NCI-H345 treated with DMSO at 0.1 percent for 48 hours (cell line): ENCODE data around the gene STARD13.

Experiments
- DNase-seq: peaks from one replicate; lab custom pipeline; 2025; ENCODE audit not compliant: unreplicated experiment; lab: John Stamatoyannopoulos, UW

The STARD13 gene

GRCh38 chr13:33308863-33309262 lies 23.3 kb upstream of the STARD13 start:
- no peak for DNase-seq

GRCh38 chr13:33307843-33308242 lies 22.3 kb upstream of the STARD13 start:
- DNase-seq = no peak

- no peak for DNase-seq
Measured at GRCh38 chr13:33303855-33304597, 18.5 kb upstream of the STARD13 start.

- DNase-seq = no peak
Measured at GRCh38 chr13:33299626-33300025, 14.1 kb upstream of the STARD13 start.

- DNase-seq = no peak
Measured at GRCh38 chr13:33296793-33297425, 11.4 kb upstream of the STARD13 start.

- no peak for DNase-seq
Measured at GRCh38 chr13:33292712-33293111, 7.2 kb upstream of the STARD13 start.

GRCh38 chr13:33290421-33290965 lies 4.9 kb upstream of the STARD13 start:
- DNase-seq = no peak

- DNase-seq = no peak
Measured at GRCh38 chr13:33289966-33290365, 4.4 kb upstream of the STARD13 start.

- DNase-seq = peak; percentile 21
Measured at GRCh38 chr13:33287142-33287882, 1.8 kb upstream of the STARD13 start.

GRCh38 chr13:33286128-33286527 lies 573 bp upstream of the STARD13 start:
- DNase-seq = no peak

- DNase-seq = no peak
Measured at GRCh38 chr13:33284916-33285315, 639 bp downstream of the STARD13 start.

GRCh38 chr13:33284031-33284430 lies 1.5 kb downstream of the STARD13 start:
- no peak for DNase-seq

GRCh38 chr13:33283195-33283911 lies 2.2 kb downstream of the STARD13 start:
- no peak for DNase-seq

GRCh38 chr13:33281951-33282595 lies 3.5 kb downstream of the STARD13 start:
- DNase-seq = no peak

GRCh38 chr13:33280923-33281322 lies 4.6 kb downstream of the STARD13 start:
- DNase-seq = no peak

- no peak for DNase-seq
Measured at GRCh38 chr13:33280279-33280905, 5.2 kb downstream of the STARD13 start.

GRCh38 chr13:33279414-33280278 lies 5.9 kb downstream of the STARD13 start:
- no peak for DNase-seq

GRCh38 chr13:33278913-33279312 lies 6.6 kb downstream of the STARD13 start:
- no peak for DNase-seq

GRCh38 chr13:33277946-33278345 lies 7.6 kb downstream of the STARD13 start:
- DNase-seq = no peak
